ENCODE results near the gene RAB11FIP3. TPM values are rescaled to one million over a fixed set of nuclear protein-coding genes. Genes with fewer than 3 reads are reported as not detected.

Gene RAB11FIP3
- total RNA-seq, 1 experiment from 2014 or later: 35.8 TPM

DNA sequence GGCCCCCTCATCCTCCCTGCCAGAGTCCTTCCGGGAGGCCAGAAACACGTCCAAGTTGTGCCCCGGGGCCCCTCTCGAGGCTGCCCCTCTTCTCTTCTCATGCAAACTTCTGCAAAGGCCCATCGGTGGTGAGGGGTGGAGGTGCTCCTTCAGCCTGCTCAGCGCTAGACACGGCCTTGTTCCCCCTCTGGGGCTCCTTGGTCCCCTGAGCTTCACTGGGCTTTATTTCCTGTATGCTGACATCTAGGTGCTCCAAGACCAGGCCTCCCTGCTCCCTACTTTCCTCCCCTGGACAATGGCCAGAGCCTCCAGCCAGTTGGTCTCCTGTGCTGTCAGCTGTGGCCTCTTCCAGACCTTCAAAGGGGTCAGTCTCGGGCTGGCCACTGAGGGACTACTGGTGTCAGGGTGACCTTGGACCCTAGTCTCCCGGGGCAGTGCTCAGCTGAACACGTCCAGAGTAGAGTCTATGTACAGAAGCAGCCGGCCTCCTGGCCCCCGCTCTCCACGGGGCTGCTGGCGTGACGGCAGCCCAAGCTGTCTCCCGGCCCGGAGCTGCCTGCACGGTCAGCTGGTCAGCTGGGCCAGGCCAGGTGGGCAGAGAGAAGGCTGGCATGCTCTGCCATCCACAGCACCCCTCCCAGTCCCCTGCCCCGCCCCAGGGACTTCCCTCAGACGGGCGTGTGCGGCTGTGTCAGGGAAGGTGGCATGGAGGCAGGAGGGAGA is 133.0 kb downstream of the RAB11FIP3 start:
- Mint-ChIP-seq H3K9me3 (ENCODE audit: unreplicated experiment) (no peaks in the 10 kb centered on the region), H3K27me3 (ENCODE audit: insufficient read depth, unreplicated experiment) (no peaks in the 10 kb centered on the region), H3K27ac (ENCODE audit: unreplicated experiment) (no peak overlapping the region), H3K36me3 (ENCODE audit: insufficient read depth, unreplicated experiment) (no peaks in the 10 kb centered on the region), H3K4me3 (ENCODE audit: unreplicated experiment) (no peak overlapping the region), H3K4me1 (ENCODE audit: low read depth, unreplicated experiment) (no peaks in the 10 kb centered on the region)
- ChIA-PET POLR2A (interaction anchor here (0.6 kb wide), 1 partner anchor 75 kb away, joined by 3 read pairs; no protein-coding TSS in a partner anchor), CTCF (no interaction called here)
- Histone ChIP-seq H3K36me3 (ENCODE audit: control insufficient read depth, insufficient read depth, low read length) (no peaks in the 10 kb centered on the region), H3K4me3 (ENCODE audit: low read depth, low read length) (no peak overlapping the region), H3K4me1 (no peaks in the 10 kb centered on the region), H3K9me3 (no peaks in the 10 kb centered on the region), H3K27me3 (replicated peaks; ENCODE audit: control insufficient read depth, insufficient read depth, low read length) (no peaks in the 10 kb centered on the region)
- TF ChIP-seq, protein P1, sequence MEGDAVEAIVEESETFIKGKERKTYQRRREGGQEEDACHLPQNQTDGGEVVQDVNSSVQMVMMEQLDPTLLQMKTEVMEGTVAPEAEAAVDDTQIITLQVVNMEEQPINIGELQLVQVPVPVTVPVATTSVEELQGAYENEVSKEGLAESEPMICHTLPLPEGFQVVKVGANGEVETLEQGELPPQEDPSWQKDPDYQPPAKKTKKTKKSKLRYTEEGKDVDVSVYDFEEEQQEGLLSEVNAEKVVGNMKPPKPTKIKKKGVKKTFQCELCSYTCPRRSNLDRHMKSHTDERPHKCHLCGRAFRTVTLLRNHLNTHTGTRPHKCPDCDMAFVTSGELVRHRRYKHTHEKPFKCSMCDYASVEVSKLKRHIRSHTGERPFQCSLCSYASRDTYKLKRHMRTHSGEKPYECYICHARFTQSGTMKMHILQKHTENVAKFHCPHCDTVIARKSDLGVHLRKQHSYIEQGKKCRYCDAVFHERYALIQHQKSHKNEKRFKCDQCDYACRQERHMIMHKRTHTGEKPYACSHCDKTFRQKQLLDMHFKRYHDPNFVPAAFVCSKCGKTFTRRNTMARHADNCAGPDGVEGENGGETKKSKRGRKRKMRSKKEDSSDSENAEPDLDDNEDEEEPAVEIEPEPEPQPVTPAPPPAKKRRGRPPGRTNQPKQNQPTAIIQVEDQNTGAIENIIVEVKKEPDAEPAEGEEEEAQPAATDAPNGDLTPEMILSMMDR (IDR thresholded peaks at IDR 0.05; ENCODE audit: insufficient read depth in 1 of 2, low read depth in 1 of 2, low read length in 1 of 2, severe bottlenecking in 1 of 2, unreplicated experiment in 1 of 2): no peak
- no peak for DNase-seq
- intact Hi-C loops (cut with micrococcal nuclease; ENCODE audit: unreplicated experiment): no loop called here
- no TSS peak for BruUV-seq (replicated peaks)

DNA sequence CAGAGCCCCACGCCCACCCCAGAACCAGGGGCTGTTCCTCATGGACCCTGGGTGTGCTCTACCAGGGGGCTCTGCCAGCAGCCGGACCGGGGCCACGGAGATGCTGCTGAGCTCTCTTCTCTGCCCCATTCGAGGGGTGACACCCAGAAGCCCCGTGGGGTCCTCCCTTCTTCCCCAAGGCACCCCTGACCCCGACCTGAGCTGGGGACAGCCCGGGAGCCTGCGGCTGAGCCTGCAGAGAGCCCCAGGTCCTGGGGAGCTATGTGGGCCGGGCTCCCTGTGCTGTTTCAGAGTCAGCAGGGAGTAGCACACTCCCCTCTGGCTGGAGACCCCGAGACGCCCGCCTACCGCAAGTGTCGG is 133.6 kb downstream of the RAB11FIP3 start:
- Mint-ChIP-seq H3K4me3 (ENCODE audit: unreplicated experiment) (no peak overlapping the region), H3K4me1 (ENCODE audit: low read depth, unreplicated experiment) (no peaks in the 10 kb centered on the region), H3K27ac (ENCODE audit: unreplicated experiment) (no peak overlapping the region), H3K36me3 (ENCODE audit: insufficient read depth, unreplicated experiment) (no peaks in the 10 kb centered on the region), H3K27me3 (ENCODE audit: insufficient read depth, unreplicated experiment) (no peaks in the 10 kb centered on the region), H3K9me3 (ENCODE audit: unreplicated experiment) (no peaks in the 10 kb centered on the region)
- intact Hi-C loops (cut with micrococcal nuclease; ENCODE audit: unreplicated experiment): no loop called here
- H3K9me3 ChIP-seq: no peaks in the 10 kb centered on the region
- no peaks in the 10 kb centered on the region for H3K36me3 ChIP-seq (ENCODE audit: control insufficient read depth, insufficient read depth, low read length)
- H3K4me1 ChIP-seq: no peaks in the 10 kb centered on the region
- POLR2A ChIA-PET: no interaction called here
- DNase-seq: no peak
- H3K4me3 ChIP-seq (ENCODE audit: low read depth, low read length): no peak overlapping the region
- CTCF ChIA-PET: no interaction called here
- TF ChIP-seq, protein P1 (IDR thresholded peaks at IDR 0.05; ENCODE audit: insufficient read depth in 1 of 2, low read depth in 1 of 2, low read length in 1 of 2, severe bottlenecking in 1 of 2, unreplicated experiment in 1 of 2): no peak
- H3K27me3 ChIP-seq (replicated peaks; ENCODE audit: control insufficient read depth, insufficient read depth, low read length): no peaks in the 10 kb centered on the region
- no TSS peak for BruUV-seq (replicated peaks)

DNA sequence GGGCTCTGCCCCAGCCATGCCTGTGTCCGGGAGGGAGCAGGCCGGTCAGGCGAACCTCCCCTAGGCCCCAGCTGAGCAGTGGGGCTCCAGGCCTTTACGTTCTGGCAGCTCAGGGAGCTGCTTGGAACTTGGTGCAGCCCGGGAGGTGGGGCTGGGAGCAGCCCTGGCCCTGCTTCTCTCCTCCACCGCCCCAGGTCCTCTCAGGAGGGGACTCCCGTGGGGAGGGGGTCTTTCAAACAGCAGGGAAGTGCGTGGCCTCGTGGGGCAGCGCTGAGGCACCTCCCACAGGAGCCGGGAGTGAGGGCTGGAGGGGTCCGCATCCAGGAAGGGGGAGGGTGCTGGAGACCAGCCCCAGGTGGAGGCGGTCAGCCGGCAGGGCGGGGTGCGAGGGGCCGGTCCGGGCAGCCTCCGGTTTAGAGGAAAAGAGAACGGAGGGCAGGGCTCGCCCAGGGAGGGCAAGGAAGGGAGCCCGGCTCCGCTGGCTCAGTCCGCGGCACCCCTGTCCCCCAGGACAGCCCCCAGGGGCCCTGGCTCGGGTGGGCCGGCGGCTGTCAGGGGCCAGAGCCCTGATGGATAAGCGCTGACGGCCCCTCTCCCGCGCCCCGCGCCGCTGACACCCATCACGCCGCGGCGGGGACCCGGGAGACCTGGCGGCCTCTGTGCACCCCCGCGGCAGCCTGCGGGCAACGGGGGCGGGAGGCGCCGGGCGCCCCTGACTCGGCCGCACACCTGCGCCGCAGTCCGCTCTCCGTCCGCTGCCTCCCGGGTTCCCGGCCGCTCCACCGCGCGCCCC is 134.2 kb downstream of the RAB11FIP3 start:
- Mint-ChIP-seq H3K36me3 (ENCODE audit: insufficient read depth, unreplicated experiment) (no peaks in the 10 kb centered on the region), H3K27ac (ENCODE audit: unreplicated experiment) (no peak overlapping the region), H3K4me3 (ENCODE audit: unreplicated experiment) (no peak overlapping the region), H3K4me1 (ENCODE audit: low read depth, unreplicated experiment) (no peaks in the 10 kb centered on the region), H3K27me3 (ENCODE audit: insufficient read depth, unreplicated experiment) (no peaks in the 10 kb centered on the region), H3K9me3 (ENCODE audit: unreplicated experiment) (no peaks in the 10 kb centered on the region)
- H3K4me1 ChIP-seq: no peaks in the 10 kb centered on the region
- intact Hi-C loops (cut with micrococcal nuclease; ENCODE audit: unreplicated experiment): no loop called here
- no peak for DNase-seq
- no peaks in the 10 kb centered on the region for H3K27me3 ChIP-seq (replicated peaks; ENCODE audit: control insufficient read depth, insufficient read depth, low read length)
- no peaks in the 10 kb centered on the region for H3K9me3 ChIP-seq
- no peaks in the 10 kb centered on the region for H3K36me3 ChIP-seq (ENCODE audit: control insufficient read depth, insufficient read depth, low read length)
- no TSS peak for BruUV-seq (replicated peaks)
- POLR2A ChIA-PET: no interaction called here
- TF ChIP-seq, protein P1 (IDR thresholded peaks at IDR 0.05; ENCODE audit: insufficient read depth in 1 of 2, low read depth in 1 of 2, low read length in 1 of 2, severe bottlenecking in 1 of 2, unreplicated experiment in 1 of 2): no peak
- no peak overlapping the region for H3K4me3 ChIP-seq (ENCODE audit: low read depth, low read length)
- CTCF ChIA-PET: no interaction called here

Data from Caco-2 (cell line).